ENCODE data around the gene LRRC14B.

Gene LRRC14B

DNA sequence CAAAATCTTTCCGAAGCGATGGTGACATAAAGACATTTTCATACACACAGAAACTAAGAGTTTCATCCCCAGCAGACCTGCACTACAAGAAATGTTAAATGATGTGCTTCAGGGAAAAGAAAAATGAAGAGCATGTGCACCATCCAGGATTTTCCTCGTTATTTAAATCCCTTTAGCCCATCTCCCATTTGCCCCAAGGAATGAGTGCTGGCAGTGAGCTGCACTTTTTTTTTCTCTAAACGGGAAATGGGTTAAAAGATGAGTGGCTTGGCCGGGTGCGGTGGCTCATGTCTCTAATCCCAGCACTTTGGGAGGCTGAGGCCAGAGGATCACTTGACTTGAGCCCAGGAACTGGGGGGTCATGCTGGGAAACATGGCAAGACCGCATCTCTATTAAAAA is 6.8 kb upstream of the LRRC14B start (continued):
- no peak for TF ChIP-seq ZNF596 (tag by site-specific recombination; IDR thresholded peaks at IDR 0.05)
- no peak for TF ChIP-seq PBX3 (CRISPR knock-in tag; IDR thresholded peaks at IDR 0.05)
- TF ChIP-seq ZBTB17 (tag by site-specific recombination; IDR thresholded peaks at IDR 0.05) = no peak
- TF ChIP-seq ZNF48 (tag by site-specific recombination; IDR thresholded peaks at IDR 0.05) = no peak
- no peak for TF ChIP-seq ZNF658 (tag by site-specific recombination; IDR thresholded peaks at IDR 0.05)

DNA sequence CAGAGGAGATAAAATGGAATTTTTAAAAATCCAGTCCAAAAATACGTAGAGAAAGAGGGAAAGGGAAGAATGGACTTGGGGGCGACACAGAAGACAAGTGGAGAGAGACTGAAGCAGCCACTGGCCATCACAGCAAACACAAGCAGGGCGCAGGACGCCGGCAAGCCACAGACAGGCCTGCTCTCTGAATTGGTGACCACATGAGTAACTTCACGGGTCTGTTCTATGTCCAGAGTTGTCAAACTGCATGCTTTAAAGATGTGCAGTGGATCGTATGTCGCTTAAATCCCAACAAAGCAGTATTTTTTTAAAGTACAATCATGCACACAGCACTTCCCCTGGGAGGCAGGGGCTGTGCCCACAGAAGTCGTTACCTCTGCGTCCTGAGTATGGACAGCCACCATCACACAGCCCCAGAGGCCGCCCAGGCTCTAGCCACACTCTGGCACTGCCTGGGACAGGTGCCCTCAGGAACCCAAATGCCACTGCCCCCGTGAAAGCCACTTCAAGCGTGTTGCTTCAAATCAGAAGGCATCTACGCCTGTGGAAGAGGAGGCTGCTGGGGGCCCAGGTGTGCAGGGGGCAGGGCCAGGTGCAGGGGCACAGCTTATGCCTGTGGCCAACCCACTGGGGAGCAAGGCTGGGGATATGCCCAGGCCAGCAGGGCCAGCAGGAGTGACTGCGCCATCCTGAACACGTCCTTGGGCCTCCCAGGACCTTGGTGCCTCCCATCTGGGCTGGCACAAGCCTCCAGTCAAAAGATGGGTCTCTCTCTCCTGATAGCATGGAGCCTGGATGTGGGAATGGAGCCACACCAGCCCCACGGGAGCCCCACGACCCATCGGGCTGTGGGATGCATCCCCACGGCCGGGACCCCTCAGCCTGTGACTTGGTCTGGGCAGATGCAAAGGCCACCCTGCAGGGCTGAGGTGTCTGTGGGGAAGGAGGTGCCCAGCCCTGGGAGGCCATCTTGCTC is 5.9 kb upstream of the LRRC14B start:
- H3K36me3 ChIP-seq (ENCODE audit: control insufficient read depth in 2 of 2, insufficient read depth in 1 of 2, low read length in 2 of 2) = no peaks in the 10 kb centered on the region
- no peak overlapping the region for H3K27ac ChIP-seq (ENCODE audit: extremely low read depth, low read depth, low read length)
- TF ChIP-seq ZNF362 (tag by site-specific recombination; IDR thresholded peaks at IDR 0.05) (no peak), ZFP69B (tag by site-specific recombination; IDR thresholded peaks at IDR 0.05) (no peak), ZNF37A (tag by site-specific recombination; IDR thresholded peaks at IDR 0.05) (no peak), ZSCAN23 (tag by site-specific recombination; IDR thresholded peaks at IDR 0.05) (no peak), ZNF645 (tag by site-specific recombination; IDR thresholded peaks at IDR 0.05) (no peak), HOXD13 (CRISPR knock-in tag; IDR thresholded peaks at IDR 0.05; ENCODE audit: borderline replicate concordance) (no peak), ZNF529 (tag by site-specific recombination; IDR thresholded peaks at IDR 0.05; ENCODE audit: insufficient replicate concordance) (no peak), ZNF404 (tag by site-specific recombination; IDR thresholded peaks at IDR 0.05) (no peak), REST (tag by site-specific recombination; IDR thresholded peaks at IDR 0.05) (no peak), ZNF10 (tag by site-specific recombination; IDR thresholded peaks at IDR 0.05) (no peak), KLF1 (tag by site-specific recombination; IDR thresholded peaks at IDR 0.05) (no peak), ZNF514 (tag by site-specific recombination; IDR thresholded peaks at IDR 0.05) (no peak), ZNF777 (tag by site-specific recombination; IDR thresholded peaks at IDR 0.05; ENCODE audit: borderline replicate concordance) (no peak), SALL2 (tag by site-specific recombination; IDR thresholded peaks at IDR 0.05; ENCODE audit: borderline replicate concordance) (no peak), ZNF175 (tag by site-specific recombination; IDR thresholded peaks at IDR 0.05) (no peak), ZNF157 (tag by site-specific recombination; IDR thresholded peaks at IDR 0.05) (no peak), ZNF658 (tag by site-specific recombination; IDR thresholded peaks at IDR 0.05) (no peak), SP7 (tag by site-specific recombination; IDR thresholded peaks at IDR 0.05) (no peak)
- TF ChIP-seq, protein P1, sequence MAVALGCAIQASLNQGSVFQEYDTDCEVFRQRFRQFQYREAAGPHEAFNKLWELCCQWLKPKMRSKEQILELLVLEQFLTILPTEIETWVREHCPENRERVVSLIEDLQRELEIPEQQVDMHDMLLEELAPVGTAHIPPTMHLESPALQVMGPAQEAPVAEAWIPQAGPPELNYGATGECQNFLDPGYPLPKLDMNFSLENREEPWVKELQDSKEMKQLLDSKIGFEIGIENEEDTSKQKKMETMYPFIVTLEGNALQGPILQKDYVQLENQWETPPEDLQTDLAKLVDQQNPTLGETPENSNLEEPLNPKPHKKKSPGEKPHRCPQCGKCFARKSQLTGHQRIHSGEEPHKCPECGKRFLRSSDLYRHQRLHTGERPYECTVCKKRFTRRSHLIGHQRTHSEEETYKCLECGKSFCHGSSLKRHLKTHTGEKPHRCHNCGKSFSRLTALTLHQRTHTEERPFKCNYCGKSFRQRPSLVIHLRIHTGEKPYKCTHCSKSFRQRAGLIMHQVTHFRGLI (tag by site-specific recombination; IDR thresholded peaks at IDR 0.05) = no peak
- TF ChIP-seq, protein P2, sequence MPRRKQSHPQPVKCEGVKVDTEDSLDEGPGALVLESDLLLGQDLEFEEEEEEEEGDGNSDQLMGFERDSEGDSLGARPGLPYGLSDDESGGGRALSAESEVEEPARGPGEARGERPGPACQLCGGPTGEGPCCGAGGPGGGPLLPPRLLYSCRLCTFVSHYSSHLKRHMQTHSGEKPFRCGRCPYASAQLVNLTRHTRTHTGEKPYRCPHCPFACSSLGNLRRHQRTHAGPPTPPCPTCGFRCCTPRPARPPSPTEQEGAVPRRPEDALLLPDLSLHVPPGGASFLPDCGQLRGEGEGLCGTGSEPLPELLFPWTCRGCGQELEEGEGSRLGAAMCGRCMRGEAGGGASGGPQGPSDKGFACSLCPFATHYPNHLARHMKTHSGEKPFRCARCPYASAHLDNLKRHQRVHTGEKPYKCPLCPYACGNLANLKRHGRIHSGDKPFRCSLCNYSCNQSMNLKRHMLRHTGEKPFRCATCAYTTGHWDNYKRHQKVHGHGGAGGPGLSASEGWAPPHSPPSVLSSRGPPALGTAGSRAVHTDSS (tag by site-specific recombination; IDR thresholded peaks at IDR 0.05) = no peak
- H3K4me1 ChIP-seq (ENCODE audit: control insufficient read depth, insufficient read depth, low read length) = peaks cover 6% of the 10 kb centered on the region
- H3K4me3 ChIP-seq (ENCODE audit: low read depth, low read length) = no peak overlapping the region
- ChIA-PET CTCF (no interaction called here), POLR2A (no interaction called here)
- no peaks in the 10 kb centered on the region for H3K9me3 ChIP-seq (ENCODE audit: control insufficient read depth, insufficient read depth, low read depth, low read length)
